Neural cell (in vitro differentiated cells): ENCODE data around the gene ZNF292.

Source experiments
- CTCF ChIP-seq: fragments of 450-650 bp; IDR thresholded peaks from 2 replicates; pipeline ENCODE4 v1.5.1; 2014; ENCODE audit warnings: antibody characterized with exemption, mild to moderate bottlenecking, moderate library complexity; ENCODE audit not compliant: poor library complexity, severe bottlenecking
- EP300 ChIP-seq: fragments of 450-650 bp; conservative IDR thresholded peaks from 2 replicates; pipeline ENCODE4 v1.6.1; 2014; ENCODE audit warnings: antibody characterized with exemption, mild to moderate bottlenecking, moderate library complexity; ENCODE audit not compliant: poor library complexity, severe bottlenecking
- EZH2 ChIP-seq: fragments of 200-600, 300-800 bp; shearing (Covaris generic), sonication (generic); IDR thresholded peaks from 2 replicates; pipeline ENCODE4 v1.6.1; 2014; ENCODE audit warnings: antibody characterized with exemption, low read length, borderline replicate concordance, mild to moderate bottlenecking; ENCODE audit not compliant: insufficient read depth, poor library complexity, severe bottlenecking
- MXI1 ChIP-seq: fragments of 450-650 bp; conservative IDR thresholded peaks from 2 replicates; pipeline ENCODE4 v1.6.1; 2014; ENCODE audit warnings: antibody characterized with exemption, mild to moderate bottlenecking; ENCODE audit not compliant: poor library complexity, severe bottlenecking
- POLR2AphosphoS5 ChIP-seq: IDR thresholded peaks from 2 replicates; pipeline ENCODE4 v1.6.1; 2012

- TF ChIP-seq CTCF (no peak), EZH2 (no peak), POLR2AphosphoS5 (no peak), EP300 (no peak), MXI1 (no peak)
Observed at GRCh38 chr6:87152526-87152955, 2.8 kb upstream of the ZNF292 start.
